B cell (primary cell): ENCODE data around the gene KLF12. TPM values are rescaled to one million over a fixed set of nuclear protein-coding genes. Genes with fewer than 3 reads are reported as not detected.

Source experiments
- ATAC-seq: fragments of 200-7000 bp; cut with Tn5 transposase; one replicate; pipeline ENCODE4 v1.10.0; 2021; ENCODE audit warnings: low read depth, mild to moderate bottlenecking, moderate number of reproducible peaks, moderate library complexity
- CTCF ChIA-PET: fragments of 350-600 bp; sonication (Branson Sonifier 250); formaldehyde crosslinking; loops from one replicate; lab custom pipeline; 2021; ENCODE audit warnings: antibody characterized with exemption, inconsistent platforms; lab: Charles Lee
- POLR2A ChIA-PET: fragments of 350-600 bp; sonication (Branson Sonifier 250); formaldehyde crosslinking; loops from one replicate; lab custom pipeline; 2021; ENCODE audit warnings: antibody characterized with exemption; lab: Charles Lee
- DNase-seq: peaks from one replicate; pipeline ENCODE4 v3.0.0; 2013
- H2AFZ ChIP-seq: 2 replicates; pipeline ENCODE4 v1.6.1; 2012; ENCODE audit warnings: mild to moderate bottlenecking, low read depth, low read length; ENCODE audit not compliant: insufficient read depth, poor library complexity, severe bottlenecking
- H3K27ac ChIP-seq, 2 donors: 1 replicate in 1 of 2; 2 replicates in 1 of 2; pipeline ENCODE4 v1.5.1; 2012 to 2013; ENCODE audit warnings: low read length in 2 of 2, mild to moderate bottlenecking in 2 of 2, moderate library complexity in 1 of 2
- H3K27me3 ChIP-seq, 4 experiments: fragments of 200-600 bp in 1 of 4; sonication (generic) in 1 of 4; replicated peaks in 1 of 4; 1 replicate in 2 of 4; 2 replicates in 2 of 4; pipeline versions ENCODE4 v1.6.1 to v1.7.0; 2013 to 2016; ENCODE audit warnings: low read length in 3 of 4, mild to moderate bottlenecking in 2 of 4, mixed read lengths in 1 of 4, moderate library complexity in 1 of 4; ENCODE audit not compliant: insufficient read depth in 4 of 4, control insufficient read depth in 3 of 4; ENCODE audit errors: control extremely low read depth in 1 of 4
- H3K36me3 ChIP-seq, 2 experiments: replicated peaks in 1 of 2; 1 replicate in 1 of 2; 2 replicates in 1 of 2; pipeline versions ENCODE4 v1.6.1 to v1.7.1; 2013; ENCODE audit warnings: low read length in 1 of 2; ENCODE audit not compliant: insufficient read depth in 2 of 2, control insufficient read depth in 1 of 2; ENCODE audit errors: control extremely low read depth in 1 of 2, extremely low read depth in 1 of 2
- H3K4me1 ChIP-seq, 2 donors: fragments of 200-600 bp in 1 of 2; sonication (generic) in 1 of 2; 1 replicate in 1 of 2; 2 replicates in 1 of 2; pipeline versions ENCODE4 v1.5.1 to v1.6.1; 2013 to 2017; ENCODE audit warnings: low read length in 2 of 2; ENCODE audit not compliant: control insufficient read depth in 2 of 2, insufficient read depth in 2 of 2
- H3K4me2 ChIP-seq: replicated peaks from 2 replicates; pipeline ENCODE3; 2012; ENCODE audit warnings: mild to moderate bottlenecking, low read depth, low read length; ENCODE audit not compliant: poor library complexity, severe bottlenecking
- H3K4me3 ChIP-seq, 5 experiments: fragments of 200-600 bp in 1 of 5; sonication (generic) in 1 of 5; 1 replicate in 3 of 5; 2 replicates in 2 of 5; pipeline versions ENCODE4 v1.5.1 to v1.7.0; 2011 to 2016; ENCODE audit warnings: low read length in 4 of 5, mild to moderate bottlenecking in 4 of 5, low read depth in 2 of 5, control low read depth in 1 of 5, moderate library complexity in 1 of 5; ENCODE audit not compliant: insufficient read depth in 1 of 5; ENCODE audit errors: control extremely low read depth in 1 of 5, extremely low read depth in 1 of 5
- H3K79me2 ChIP-seq: fragments of 200-600 bp; sonication (generic); one replicate; pipeline ENCODE4 v1.6.0; 2016; ENCODE audit warnings: low read length; ENCODE audit not compliant: control insufficient read depth, insufficient read depth
- H3K9ac ChIP-seq: fragments of 200-600 bp; sonication (generic); 2 replicates; pipeline ENCODE4 v1.6.1; 2017; ENCODE audit warnings: mild to moderate bottlenecking, low read length, moderate library complexity
- H3K9me3 ChIP-seq, 3 donors: one replicate each; pipeline versions ENCODE4 v1.6.1 to v1.7.1; 2013; ENCODE audit warnings: low read length in 2 of 3; ENCODE audit not compliant: control insufficient read depth in 2 of 3, insufficient read depth in 1 of 3; ENCODE audit errors: control extremely low read depth in 1 of 3
- H4K20me1 ChIP-seq: 2 replicates; pipeline ENCODE4 v1.6.0; 2012; ENCODE audit warnings: mild to moderate bottlenecking, low read length; ENCODE audit not compliant: insufficient read depth, control insufficient read depth, poor library complexity, severe bottlenecking
- H3K27ac Mint-ChIP-seq: one replicate; pipeline ENCODE4 v1.8.0; 2021; ENCODE audit warnings: mixed read lengths
- H3K27me3 Mint-ChIP-seq: one replicate; pipeline ENCODE4 v1.8.0; 2021; ENCODE audit warnings: mixed read lengths
- H3K4me1 Mint-ChIP-seq: one replicate; pipeline ENCODE4 v1.8.0; 2021; ENCODE audit warnings: mixed read lengths
- H3K4me3 Mint-ChIP-seq: one replicate; pipeline ENCODE4 v1.8.0; 2021; ENCODE audit warnings: mixed read lengths
- H3K9me3 Mint-ChIP-seq: one replicate; pipeline ENCODE4 v1.8.0; 2022; ENCODE audit warnings: mixed read lengths; ENCODE audit not compliant: insufficient read depth
- EZH2 ChIP-seq: IDR thresholded peaks from 2 replicates; pipeline ENCODE4 v1.6.1; 2012; ENCODE audit warnings: borderline replicate concordance, low read depth, mild to moderate bottlenecking, moderate library complexity, low read length; ENCODE audit not compliant: insufficient read depth, poor library complexity, severe bottlenecking
- WGBS: methylation state at CpG from one replicate; pipeline ENCODE4 v1.1.5; 2013; ENCODE audit warnings: missing lambda C conversion rate; ENCODE audit not compliant: insufficient coverage; 5-methylcytosine and 5-hydroxymethylcytosine counted together
- intact Hi-C: fragments of 100-400 bp; cut with micrococcal nuclease; formaldehyde crosslinking; loops from one replicate; pipeline ENCODE4 v1.10.0; 2022
- polyA plus RNA-seq: library from polyadenylated mRNA; depleted of rRNA; stranded (reverse); fragments of >200 nt; gene quantifications from 2 replicates; pipeline ENCODE4 v1.2.3, GENCODE V29; 2012
- total RNA-seq, 2 donors: library from RNA; stranded (reverse); fragments of 120-200 nt in 1 of 2; gene quantifications; 1 replicate in 1 of 2; 2 replicates in 1 of 2; pipeline versions ENCODE4 v1.2.3 to v1.2.4, GENCODE V29; 2013 to 2022
- TF ChIP-seq, protein P1 (sequence below): fragments of 200-600 bp; IDR thresholded peaks from one replicate; pipeline ENCODE4 v1.8.0; 2022; ENCODE audit warnings: antibody characterized with exemption, mild to moderate bottlenecking

KLF12 gene
- total and polyA plus RNA-seq, 2 donors (not counting 1 experiment from before 2014, with no cell fraction given), result 6.7 to 55.7 TPM

DNA sequence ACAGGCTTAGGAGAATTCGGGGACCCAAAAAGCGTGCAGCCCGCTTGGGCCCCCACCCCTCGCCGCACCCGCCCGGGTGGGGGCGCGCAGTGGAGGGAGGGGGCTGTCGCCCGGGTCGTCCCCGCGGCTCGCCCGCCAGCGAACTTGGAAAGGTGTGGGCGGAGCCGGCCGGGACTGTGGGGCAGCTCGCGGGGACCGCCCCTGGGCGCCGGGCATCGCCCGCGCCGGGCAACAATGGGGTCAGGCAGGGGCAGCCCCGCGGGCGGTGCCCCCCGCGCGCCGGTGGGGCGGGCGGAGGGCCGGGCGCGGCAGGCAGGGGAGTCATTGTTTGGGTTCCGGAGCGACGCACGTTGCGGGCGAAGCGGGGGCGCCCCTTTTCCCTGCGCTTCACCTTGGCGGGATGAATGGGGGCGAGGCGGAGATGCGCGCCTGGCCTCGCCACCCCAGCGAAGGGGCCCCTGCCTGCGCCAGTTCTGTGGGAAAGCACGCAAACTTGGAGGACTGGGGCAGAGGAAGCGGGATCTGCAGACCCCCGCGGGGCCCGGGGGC, 647 bp upstream of the KLF12 start:
- no peaks in the 10 kb centered on the region for H3K36me3 ChIP-seq
- peak overlapping the region; percentile 72 for H3K9ac ChIP-seq
- POLR2A ChIA-PET, result interaction anchor here (1.0 to 4.6 kb wide), 5 partner anchors 73 to 369 kb away, joined by 3 to 35 read pairs (median 5); no protein-coding TSS in a partner anchor
- H4K20me1 ChIP-seq, result peaks cover 3% of the 10 kb centered on the region
- H3K9me3 ChIP-seq, result no peaks in the 10 kb centered on the region
- no peaks in the 10 kb centered on the region for H3K27me3 Mint-ChIP-seq
- H3K4me3 ChIP-seq, result peak overlapping the region; percentile 26 to 91 (median 82)
- under 1% methylated on average over 63 of the region's 63 CpGs for WGBS
- H2AFZ ChIP-seq, result peak overlapping the region; percentile 85
- H3K4me2 ChIP-seq, result peak overlapping the region; percentile 91
- TF ChIP-seq, protein P1, sequence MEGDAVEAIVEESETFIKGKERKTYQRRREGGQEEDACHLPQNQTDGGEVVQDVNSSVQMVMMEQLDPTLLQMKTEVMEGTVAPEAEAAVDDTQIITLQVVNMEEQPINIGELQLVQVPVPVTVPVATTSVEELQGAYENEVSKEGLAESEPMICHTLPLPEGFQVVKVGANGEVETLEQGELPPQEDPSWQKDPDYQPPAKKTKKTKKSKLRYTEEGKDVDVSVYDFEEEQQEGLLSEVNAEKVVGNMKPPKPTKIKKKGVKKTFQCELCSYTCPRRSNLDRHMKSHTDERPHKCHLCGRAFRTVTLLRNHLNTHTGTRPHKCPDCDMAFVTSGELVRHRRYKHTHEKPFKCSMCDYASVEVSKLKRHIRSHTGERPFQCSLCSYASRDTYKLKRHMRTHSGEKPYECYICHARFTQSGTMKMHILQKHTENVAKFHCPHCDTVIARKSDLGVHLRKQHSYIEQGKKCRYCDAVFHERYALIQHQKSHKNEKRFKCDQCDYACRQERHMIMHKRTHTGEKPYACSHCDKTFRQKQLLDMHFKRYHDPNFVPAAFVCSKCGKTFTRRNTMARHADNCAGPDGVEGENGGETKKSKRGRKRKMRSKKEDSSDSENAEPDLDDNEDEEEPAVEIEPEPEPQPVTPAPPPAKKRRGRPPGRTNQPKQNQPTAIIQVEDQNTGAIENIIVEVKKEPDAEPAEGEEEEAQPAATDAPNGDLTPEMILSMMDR, result no peak
- H3K27me3 ChIP-seq, result no peaks in the 10 kb centered on the region
- H3K27ac Mint-ChIP-seq, result peak overlapping the region; percentile 88
- peaks cover 26 to 28% of the 10 kb centered on the region in 2 donors for H3K4me1 ChIP-seq
- no peaks in the 10 kb centered on the region for H3K9me3 Mint-ChIP-seq
- DNase-seq, result peak; percentile 81
- H3K4me1 Mint-ChIP-seq, result peaks cover 28% of the 10 kb centered on the region
- CTCF ChIA-PET, result interaction anchor here (5.7 kb wide), 1 partner anchor 153 kb away, joined by 34 read pairs; no protein-coding TSS in a partner anchor
- peak; percentile 16 for ATAC-seq
- H3K27ac ChIP-seq, result peak overlapping the region; percentile 81 to 95
- peaks cover 37% of the 10 kb centered on the region for H3K79me2 ChIP-seq
- H3K4me3 Mint-ChIP-seq, result peak overlapping the region; percentile 79
- intact Hi-C loops, result loop anchor here (2.0 to 10.0 kb wide), 6 partner anchors 43 to 1412 kb away; partner anchors contain the start of gene UCHL3

DNA sequence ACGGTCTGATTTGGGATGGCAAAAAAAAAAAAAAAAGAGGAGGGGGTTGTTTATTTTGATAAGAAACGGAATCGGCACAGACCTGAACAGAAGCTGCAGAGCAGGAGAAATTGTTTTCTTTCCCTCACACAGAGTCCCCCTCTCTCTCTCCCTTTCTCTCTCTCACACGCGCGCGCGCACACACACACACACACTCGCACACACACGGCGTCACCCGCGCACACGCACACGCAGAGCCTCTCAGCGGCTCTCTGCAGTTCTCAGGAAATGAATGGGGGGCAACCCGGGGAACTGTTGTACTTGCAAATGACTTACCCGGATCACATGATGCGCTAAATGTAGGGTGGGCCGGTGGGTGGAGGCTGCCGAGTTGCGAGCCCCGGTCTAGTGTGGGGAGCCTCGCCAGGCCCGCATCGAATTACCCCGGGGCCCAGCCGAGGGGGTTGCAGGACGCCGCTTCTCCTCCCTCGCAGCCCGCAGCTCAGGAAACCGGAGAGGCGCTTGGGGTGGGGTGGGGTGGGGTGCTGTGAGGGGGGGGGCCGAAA, 475 bp downstream of the KLF12 start:
- peaks cover 33 to 35% of the 10 kb centered on the region in 2 donors for H3K4me1 ChIP-seq
- peak overlapping the region; percentile 68 for H2AFZ ChIP-seq
- H3K36me3 ChIP-seq, result no peaks in the 10 kb centered on the region
- H3K9me3 ChIP-seq, result no peaks in the 10 kb centered on the region
- under 1% methylated on average over 19 of the region's 35 CpGs for WGBS
- Mint-ChIP-seq H3K4me3 (peak overlapping the region; percentile 99), H3K27ac (peak overlapping the region; percentile 100), H3K4me1 (peaks cover 39% of the 10 kb centered on the region), H3K9me3 (no peaks in the 10 kb centered on the region), H3K27me3 (no peaks in the 10 kb centered on the region)
- H3K4me2 ChIP-seq, result peak overlapping the region; percentile 81
- CTCF ChIA-PET, result interaction anchor here (1.4 to 5.7 kb wide), 2 partner anchors 154 to 371 kb away, joined by 3 to 34 read pairs; no protein-coding TSS in a partner anchor
- H3K4me3 ChIP-seq, result peak overlapping the region; percentile 78 to 91 (median 81)
- peak; percentile 53 for ATAC-seq
- DNase-seq, result peak; percentile 97
- POLR2A ChIA-PET, result interaction anchor here (0.6 to 4.6 kb wide), 8 partner anchors 9 to 368 kb away, joined by 3 to 35 read pairs (median 4); no protein-coding TSS in a partner anchor
- H3K27ac ChIP-seq, result peak overlapping the region; percentile 87 to 95
- no peaks in the 10 kb centered on the region for H3K27me3 ChIP-seq
- intact Hi-C loops, result loop anchor here (1.0 to 10.0 kb wide), 10 partner anchors 15 to 1414 kb away; partner anchors contain the start of gene UCHL3
- peak overlapping the region; percentile 83 for H3K9ac ChIP-seq
- peaks cover 48% of the 10 kb centered on the region for H3K79me2 ChIP-seq
- TF ChIP-seq, protein P1, result no peak
- no peak for TF ChIP-seq EZH2
- H4K20me1 ChIP-seq, result peaks cover 3% of the 10 kb centered on the region
